ENCODE measurements around the gene ACACA. TPM values are rescaled to one million over a fixed set of nuclear protein-coding genes. Genes with fewer than 3 reads are reported as not detected.
"Not testable (repeated sequence)": the region's sequence is repeated elsewhere in the genome, so short reads cannot be mapped to it uniquely, and the experiment has no call there.

The ACACA gene
- total RNA-seq, 1 donor = 72.7 TPM

GRCh38 chr17:37146086-37147064 lies 260.3 kb downstream of the ACACA start:
- no peak for DNase-seq (ENCODE audit: low read depth)
- no peak for TF ChIP-seq CTCF (IDR thresholded peaks at IDR 0.05; ENCODE audit: insufficient read depth, low read length)
- no peak overlapping the region for H3K4me3 ChIP-seq (ENCODE audit: low read depth, low read length)

DNA sequence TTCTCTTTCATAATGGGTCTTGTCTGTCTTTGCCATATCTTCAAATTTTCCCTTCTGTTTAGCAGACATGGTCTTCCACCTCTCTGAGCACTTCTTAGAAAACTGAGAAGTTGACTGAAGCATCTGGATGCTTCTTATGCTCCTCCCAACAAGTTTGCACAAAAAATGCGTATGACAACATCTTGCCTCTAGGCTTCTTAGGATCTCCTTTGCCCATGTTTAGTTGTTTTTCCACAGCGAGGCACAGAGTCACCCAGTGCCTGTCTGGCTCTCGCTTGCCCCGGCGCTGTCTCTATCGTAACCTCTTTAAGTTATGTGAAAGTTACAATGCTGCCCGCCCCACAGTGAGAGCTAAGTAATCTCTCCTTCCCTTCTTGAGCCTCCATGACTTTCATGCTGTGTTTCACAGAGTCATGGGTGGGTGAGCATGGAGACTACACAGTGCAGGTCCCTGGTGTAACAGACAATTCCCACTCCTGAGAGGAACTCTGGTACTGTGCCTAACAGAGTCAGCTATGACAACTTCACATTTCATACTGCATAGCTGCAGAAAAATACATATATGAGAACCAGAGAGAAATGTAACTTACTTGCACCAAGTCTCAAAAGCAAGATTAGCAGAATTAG lies 262.4 kb downstream of the ACACA start:
- no peak overlapping the region for H3K4me3 ChIP-seq (ENCODE audit: low read depth, low read length)
- no peak for TF ChIP-seq CTCF (IDR thresholded peaks at IDR 0.05; ENCODE audit: insufficient read depth, low read length)
- no peak for DNase-seq (ENCODE audit: low read depth)

GRCh38 chr17:37143558-37143957 lies 263.1 kb downstream of the ACACA start:
- not testable (repeated sequence) for DNase-seq (ENCODE audit: low read depth)

GRCh38 chr17:37142294-37142896 lies 264.2 kb downstream of the ACACA start:
- H3K4me3 ChIP-seq (ENCODE audit: low read depth, low read length) = no peak overlapping the region
- TF ChIP-seq CTCF (IDR thresholded peaks at IDR 0.05; ENCODE audit: insufficient read depth, low read length) = no peak
- no peak for DNase-seq (ENCODE audit: low read depth)

More at GRCh38 chr17:37143558-37143957, 263.1 kb downstream of the ACACA start:
- H3K4me3 ChIP-seq (ENCODE audit: low read depth, low read length) = not testable (repeated sequence)

DNA sequence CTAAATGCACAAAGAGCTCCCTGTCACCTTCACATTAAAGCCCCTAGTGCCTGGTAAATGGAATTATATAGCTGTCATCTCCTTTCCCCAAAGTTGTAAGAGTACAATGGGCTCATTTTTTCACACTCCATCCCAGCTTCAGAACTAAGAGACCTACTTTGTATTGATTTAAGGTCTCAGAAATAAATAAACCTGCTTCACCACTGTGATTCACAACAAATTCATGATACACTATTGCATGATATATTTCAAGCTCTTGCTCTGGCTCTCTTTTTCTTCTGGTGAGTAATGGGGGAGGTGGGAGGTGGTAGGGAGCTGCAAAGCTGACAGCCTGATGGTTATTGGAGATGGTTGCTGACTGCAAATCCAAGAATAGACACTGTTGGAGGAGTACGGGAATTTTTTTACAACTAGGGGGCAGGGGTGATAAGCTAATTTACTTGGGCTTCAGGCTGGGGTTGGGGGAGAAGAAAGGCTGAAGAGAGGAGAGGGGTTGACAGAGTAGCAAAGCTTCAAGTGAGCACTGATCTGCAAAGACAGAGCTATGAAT lies 268.0 kb downstream of the ACACA start:
- DNase-seq (ENCODE audit: low read depth) = no peak
- TF ChIP-seq CTCF (IDR thresholded peaks at IDR 0.05; ENCODE audit: insufficient read depth, low read length) = no peak
- no peak overlapping the region for H3K4me3 ChIP-seq (ENCODE audit: low read depth, low read length)

- TF ChIP-seq CTCF (IDR thresholded peaks at IDR 0.05; ENCODE audit: insufficient read depth, low read length) = no peak
- H3K4me3 ChIP-seq (ENCODE audit: low read depth, low read length) = no peak overlapping the region
- DNase-seq (ENCODE audit: low read depth) = no peak
Observed at GRCh38 chr17:37137906-37138514, 268.6 kb downstream of the ACACA start.

All from fibroblast of the aortic adventitia (primary cell).